ENCODE measurements around the gene CD1B.
"Not testable (repeated sequence)": the region's sequence is repeated elsewhere in the genome, so short reads cannot be mapped to it uniquely, and the experiment has no call there.

Gene CD1B

DNA sequence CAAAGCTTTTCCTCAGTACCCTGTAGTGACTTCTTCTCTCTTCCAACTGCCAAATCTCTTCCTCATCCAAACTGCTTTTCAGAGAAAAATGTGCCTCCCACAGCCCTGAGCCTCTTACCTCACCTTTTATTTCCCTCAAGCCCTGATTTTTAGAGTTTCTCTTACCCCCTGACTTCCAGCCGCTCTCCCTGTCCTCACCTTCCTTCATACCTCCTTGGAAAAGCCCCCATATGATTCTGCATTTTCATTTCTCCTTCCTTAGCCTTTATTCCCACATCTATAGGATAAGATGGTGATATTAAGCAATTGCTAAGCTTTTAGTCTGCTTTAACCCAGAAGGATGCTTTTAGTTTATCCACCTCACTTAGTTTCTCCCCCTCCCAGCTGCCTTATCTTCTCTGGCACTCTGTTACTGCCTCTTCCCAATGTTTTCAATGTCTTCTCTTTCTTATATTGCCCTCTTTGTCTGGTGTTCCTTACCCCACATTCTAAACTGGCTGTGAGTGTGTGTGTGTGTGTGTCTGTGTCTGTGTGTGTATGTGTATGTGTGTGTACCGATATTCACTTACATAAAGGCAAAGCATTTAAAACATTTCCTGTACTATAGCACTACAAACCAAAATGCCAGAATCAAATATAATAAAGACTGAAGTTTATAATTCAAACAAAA is at the start of gene CD1B:
Gene CD1B, minus strand, starts transcription at position 51 of the 670 bp plus-strand sequence. CDS start 108 bp downstream, outside the sequence.
- DNase-seq = no peak

DNA sequence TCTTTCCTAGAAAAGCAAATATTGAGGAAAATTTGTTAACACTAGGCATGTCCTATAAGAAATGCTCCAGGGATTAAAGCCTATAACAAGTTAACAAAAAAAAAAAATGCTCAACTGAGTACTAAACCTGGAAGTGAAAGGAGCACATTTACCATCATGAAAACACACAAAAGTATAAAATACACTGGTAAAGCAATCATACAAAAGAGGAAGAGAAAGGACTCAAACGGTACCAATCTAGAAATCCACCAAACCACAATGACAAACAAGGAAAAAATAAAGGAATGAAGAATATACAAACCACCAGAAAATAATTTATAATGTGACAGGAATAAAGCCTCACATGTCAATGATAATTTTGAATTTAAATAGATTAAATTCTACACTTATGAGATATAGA is 43.5 kb upstream of the CD1B start:
- DNase-seq = no peak

DNA sequence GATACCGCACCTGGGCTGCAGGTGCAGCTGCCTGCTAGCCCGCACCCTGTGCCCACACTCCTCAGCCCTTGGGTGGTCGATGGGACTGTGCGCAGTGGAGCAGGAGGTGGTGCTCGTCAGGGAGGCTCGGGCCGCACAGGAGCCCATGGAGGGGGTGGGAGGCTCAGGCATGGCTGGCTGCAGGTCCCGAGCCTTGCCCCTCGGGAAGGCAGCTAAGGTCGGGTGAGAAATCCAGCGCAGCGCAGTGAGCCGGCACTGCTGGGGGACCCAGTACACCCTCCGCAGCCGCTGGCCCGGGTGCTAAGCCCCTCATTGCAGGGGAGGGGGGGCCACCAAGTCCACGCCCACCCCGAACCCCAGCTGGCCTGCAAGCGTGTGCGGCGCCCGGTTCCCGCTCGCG is 42.8 kb upstream of the CD1B start:
- DNase-seq = not testable (repeated sequence)

DNA sequence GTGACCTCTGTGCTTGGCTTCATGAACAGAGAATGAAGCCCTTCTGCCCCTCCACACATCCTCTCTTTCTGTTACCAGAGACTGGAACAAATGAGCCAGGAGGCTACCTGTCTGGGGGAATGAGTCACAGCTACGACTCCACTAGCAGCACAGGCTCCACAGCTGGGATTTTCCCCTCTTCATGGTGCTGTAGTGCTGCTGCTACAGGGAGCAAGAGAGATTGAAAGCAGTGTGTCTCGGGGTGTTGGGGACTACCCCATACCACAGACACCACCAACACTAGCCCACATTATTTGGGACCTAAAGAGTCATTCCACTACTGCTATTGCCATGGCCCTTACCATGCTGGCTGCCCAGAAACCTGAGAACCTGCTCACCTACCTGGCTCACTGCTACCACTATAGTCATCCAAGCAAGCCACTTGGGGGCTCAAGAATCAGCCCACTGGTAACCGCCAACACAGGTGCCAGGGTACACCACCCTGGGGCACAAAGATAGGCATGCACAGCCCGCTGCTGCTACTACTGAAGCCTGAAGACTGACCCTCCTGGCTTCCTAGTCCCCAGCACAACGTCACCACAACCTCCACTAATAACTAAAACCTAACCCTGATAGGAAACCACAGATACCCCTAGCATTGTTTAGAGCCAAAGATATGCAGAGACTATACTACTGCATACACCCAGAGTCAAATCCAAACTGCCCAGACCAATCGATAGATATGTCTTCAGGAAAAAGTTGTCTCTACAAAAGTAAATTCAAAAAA is 40.0 kb upstream of the CD1B start:
- DNase-seq = no peak

DNA sequence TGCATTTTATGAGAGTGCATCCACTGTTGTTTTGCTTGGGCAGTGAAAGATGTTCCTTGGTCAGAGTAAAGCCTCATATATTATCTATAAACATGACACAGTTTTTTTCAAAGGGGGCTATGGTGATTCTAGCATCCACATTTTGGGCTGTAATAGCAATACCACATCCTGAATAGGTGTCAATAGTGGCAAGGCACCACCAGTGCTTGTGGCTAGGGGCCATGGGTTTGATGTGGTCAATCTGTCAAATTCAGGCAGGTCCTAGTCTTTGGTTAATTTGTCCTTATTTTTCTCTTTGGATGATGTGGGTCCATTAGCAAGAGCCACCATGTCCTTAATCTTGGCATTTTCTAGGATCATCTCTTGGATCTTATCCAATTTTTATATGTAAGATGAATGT is 35.5 kb upstream of the CD1B start:
- DNase-seq = no peak

DNA sequence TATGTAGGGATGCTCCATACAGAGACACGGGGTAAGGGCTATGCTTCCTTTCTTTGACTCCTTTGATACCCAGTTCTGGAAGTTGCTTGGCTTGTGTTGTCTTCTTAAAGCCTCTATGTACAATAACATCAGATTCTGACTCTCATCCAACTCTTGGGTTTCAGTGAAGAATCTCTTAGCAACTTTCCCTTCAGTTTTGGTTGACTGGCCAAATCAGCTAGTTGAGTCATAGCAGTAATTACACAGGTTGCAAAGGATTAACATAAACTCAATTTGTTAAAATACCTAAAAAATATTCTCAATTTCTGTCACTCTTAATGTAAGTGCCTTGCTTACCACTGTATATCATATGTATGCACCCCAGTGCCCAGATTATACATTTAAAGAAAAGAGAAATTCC is 31.6 kb upstream of the CD1B start:
- DNase-seq = no peak

DNA sequence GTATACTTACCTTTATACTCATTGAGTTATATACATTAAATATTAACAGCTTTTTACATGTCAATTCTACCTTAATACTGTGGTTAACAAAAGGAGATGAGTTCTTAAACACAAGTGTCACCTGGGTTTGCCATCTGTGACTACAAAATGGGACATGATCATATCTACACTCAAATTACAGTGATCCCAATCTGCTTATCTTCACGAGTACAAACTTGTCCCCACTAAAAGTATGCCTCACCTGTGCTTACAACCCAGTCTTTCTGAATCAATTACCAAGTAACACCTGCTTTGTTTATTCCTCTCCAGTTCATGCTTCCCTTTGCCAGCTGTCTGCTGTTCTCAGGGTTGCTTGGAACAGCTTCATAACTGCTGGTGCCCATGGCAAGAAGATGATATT is 31.2 kb upstream of the CD1B start:
- DNase-seq = no peak

DNA sequence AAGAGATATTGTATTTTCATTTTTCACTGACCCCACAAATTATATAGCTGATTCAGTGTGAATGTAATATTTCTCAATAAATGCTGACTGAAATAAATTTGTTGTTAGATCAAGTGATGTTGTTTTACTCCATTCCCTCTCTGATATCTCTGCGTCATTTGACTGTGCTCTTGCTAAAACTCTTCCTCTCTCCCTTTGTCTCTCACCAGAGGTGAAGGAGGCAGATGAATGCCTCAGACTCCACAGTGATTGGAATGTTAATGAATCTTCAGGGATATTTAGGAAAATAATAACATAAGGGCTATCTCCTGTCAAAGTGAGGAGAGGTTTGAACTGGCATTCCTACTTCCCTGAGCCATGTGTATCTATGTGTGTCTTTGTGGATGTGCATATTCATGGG is 26.1 kb upstream of the CD1B start:
- DNase-seq = no peak

DNA sequence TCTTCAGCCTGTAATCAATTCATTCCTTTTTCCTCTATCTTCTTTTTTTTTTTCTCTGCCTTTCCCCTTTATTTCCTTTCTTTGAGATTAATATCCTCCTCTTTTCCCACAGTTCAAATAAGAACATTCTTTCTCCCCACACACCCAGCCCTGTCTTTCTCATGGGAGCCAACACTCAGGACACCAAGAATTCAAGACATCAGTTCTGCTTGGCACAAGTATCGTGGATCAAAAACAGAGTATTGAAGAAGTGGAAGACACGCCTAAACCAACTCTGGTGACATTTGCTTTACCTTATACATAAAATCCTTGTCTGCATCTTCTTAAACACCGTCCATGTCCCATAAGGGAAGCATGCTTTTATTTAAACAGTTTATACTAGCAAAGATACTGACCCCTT is 25.3 kb upstream of the CD1B start:
- DNase-seq = no peak

DNA sequence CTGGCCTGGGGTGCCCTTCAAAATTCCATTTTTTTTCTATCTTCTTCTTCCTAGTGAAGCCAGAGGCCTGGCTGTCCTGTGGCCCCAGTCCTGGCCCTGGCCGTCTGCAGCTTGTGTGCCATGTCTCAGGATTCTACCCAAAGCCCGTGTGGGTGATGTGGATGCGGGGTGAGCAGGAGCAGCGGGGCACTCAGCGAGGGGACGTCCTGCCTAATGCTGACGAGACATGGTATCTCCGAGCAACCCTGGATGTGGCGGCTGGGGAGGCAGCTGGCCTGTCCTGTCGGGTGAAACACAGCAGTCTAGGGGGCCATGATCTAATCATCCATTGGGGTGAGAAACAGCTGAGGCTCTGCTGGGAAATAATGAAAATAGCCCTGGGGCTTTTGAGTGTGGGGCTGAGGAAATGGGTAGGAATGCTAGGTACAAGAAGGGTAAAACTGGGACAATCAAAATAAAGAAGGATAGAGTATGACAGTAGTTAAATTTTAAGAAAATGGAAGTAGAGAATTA is 24.5 kb upstream of the CD1B start:
- no peak for DNase-seq

DNA sequence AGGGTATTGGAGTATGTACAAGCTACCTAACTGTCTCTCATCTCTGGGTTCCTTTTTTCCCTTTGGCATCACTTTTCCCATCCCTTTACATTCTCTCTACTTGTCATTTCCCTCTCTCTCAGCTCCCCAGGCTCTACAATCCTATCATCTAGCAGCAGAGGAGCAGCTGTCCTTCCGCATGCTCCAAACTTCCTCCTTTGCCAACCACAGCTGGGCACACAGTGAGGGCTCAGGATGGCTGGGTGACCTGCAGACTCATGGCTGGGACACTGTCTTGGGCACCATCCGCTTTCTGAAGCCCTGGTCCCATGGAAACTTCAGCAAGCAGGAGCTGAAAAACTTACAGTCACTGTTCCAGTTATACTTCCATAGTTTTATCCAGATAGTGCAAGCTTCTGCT is 22.9 kb upstream of the CD1B start:
- no peak for DNase-seq

DNA sequence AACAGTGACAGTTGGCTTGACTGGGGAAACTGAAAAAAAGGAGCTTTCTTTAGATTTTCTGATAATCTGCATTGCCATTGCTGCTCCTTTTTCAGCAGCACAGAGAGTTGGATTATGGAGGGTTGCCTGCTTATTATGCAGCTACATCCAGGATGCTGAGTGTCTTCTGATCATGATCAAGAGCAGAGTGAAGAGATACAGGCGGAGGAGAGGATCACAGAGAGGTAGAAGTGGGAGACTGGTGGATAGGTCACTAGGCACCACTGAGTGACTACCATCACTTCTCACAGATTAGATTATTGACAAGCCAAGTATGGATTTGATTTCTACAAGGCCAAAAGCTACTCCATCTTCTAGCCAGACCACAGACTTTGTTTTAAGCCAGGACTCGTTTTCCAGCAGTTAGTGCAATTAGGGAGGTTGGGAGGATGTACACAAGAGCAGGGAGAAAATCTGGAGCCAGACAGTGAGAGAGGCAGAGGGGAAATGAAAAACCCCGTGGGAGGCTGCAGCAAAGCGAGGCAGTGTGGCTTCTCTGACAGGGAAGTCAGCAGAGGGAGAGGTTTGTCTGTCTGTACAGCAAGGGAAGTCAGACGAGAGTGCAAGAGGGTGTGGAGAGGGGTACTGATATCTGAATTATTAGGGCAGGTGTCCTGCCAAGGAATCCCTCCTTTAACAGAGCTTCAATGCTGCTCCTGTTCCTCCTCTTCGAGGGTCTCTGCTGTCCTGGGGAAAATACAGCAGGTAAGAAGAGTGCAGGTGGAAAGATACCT is 22.2 kb upstream of the CD1B start, which contains the start of gene CD1E:
Gene CD1E, plus strand, starts transcription at position 592 of the 773 bp plus-strand sequence. Its CDS starts 95 bp downstream, at position 687.
- no peak for DNase-seq

DNA sequence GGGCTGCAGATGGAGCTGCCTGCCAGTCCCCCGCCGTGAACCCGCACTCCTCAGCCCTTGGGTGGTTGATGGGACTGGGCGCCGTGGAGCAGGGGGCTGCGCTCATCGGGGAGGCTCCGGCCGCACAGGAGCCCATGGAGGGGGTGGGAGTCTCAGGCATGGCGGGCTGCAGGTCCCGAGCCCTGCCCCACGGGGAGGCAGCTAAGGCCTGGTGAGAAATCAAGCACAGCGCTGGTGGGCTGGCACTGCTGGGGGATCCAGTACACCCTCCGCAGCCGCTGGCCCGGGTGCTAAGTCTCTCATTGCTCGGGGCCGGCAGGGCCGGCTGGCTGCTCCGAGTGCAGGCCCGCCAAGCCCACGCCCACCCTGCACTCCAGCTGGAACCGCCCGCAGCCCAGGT is 17.6 kb upstream of the CD1B start:
- not testable (repeated sequence) for DNase-seq

DNA sequence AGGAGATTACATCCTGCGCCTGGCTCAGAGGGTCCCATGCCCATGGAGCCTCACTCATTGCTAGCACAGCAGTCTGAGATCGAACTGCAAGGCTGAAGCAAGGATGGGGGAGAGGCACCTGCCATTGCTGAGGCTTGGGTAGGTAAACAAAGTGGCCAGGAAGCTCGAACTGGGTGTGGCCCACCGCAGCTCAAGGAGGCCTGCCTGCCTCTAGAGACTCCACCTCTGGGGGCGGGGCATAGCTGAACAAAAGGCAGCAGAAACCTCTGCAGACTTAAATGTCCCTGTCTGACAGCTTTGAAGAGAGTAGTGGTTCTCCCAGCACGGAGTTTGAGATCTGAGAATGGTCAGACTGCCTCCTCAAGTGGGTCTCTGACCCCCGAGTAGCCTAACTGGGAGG is 5.1 kb upstream of the CD1B start:
- DNase-seq = not testable (repeated sequence)

DNA sequence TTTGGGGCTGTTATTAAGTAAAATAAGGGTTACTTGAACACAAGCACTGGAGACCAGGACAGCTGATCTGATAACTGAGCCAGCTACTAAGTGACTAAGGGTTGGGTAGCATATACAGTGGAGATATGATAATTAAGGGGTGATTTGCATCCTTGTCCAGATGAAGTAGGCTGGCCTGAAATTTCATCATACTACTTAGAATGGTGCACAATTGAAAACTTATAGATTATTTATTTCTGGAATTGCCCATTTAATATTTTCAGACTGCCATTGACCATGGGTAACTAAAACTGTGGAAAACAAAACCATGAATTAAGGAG is 3.8 kb upstream of the CD1B start:
- DNase-seq = no peak

DNA sequence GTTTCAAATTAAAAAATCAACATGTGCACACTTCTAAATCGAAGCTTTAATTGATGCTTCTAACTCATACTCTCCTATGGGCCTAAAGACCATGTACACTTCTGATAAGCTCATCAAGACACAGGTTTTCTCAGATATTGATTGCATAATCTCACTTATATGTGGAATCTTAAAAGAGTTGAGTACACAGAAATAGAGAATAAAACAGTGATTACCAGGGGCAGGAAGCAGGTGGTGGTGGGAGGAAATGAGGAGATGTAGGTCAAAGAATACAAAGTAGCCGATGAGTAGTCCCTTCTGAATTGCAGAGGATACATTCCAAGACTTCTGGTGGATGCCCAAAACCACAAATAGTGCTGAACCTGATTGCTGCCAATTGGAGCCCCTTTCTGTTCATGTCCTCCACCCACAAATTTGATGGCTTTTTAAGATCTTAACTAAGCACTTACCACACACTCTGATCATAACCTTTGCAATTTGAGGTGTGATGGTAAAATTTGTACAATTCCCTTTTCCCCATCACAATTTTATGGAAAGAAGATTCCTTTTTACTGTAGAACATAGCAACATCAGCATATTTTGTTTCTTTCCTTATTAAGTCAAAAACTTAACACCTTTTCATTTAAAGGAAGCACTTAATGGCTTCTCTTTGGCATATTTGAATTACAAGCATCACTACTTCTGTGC is 3.3 kb upstream of the CD1B start:
- DNase-seq = no peak

DNA sequence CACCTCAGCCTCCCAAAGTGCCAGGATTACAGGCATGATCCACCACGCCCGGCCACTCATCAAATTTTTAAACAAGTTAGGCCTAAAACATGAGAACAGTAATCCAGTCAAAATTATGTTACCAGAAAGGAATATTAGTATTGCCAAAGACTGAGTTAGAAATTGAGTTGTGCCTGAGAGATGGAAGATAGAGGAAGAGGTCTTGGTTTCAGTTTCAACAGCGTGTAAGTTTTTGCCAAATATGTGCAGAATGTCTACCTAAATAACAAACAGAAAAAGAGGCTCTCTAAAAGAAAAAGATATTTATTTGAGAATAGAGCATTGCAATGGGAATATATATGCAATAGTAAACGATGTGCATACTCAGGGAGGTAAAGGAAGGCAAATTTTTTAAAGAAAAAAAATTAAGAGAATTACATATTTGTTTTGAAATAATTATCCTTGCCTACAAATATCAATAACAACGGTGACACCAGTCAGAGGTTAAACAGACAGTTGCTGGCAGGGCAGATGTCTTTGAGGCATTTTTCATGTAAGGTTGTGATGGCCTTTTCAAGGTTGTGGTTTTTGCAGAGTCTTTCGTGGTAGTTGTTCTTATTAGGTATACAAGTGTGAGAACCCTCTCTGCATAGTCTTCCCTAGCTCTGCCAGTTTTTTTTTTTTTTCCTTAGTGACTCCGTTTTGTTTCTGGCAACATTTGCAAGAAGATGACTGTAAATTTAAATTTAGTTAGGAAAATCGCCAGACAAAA is 2.2 kb upstream of the CD1B start:
- DNase-seq = no peak

DNA sequence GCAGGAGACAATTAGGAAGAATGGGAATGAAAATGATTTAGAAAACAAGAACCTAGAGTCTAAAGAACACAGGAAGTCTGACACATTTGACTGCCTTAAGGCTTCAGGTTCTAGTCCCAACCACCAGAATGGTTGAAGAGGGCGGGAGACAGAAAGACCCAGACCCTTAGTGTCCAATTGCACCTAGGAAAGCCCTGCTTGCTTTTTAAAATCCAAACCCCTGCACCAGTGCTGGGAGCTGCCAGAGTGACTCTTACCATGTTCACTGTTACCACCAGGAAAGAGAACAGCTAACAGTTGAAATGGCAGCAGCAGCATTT is 265 bp downstream of the CD1B start:
- DNase-seq = no peak

DNA sequence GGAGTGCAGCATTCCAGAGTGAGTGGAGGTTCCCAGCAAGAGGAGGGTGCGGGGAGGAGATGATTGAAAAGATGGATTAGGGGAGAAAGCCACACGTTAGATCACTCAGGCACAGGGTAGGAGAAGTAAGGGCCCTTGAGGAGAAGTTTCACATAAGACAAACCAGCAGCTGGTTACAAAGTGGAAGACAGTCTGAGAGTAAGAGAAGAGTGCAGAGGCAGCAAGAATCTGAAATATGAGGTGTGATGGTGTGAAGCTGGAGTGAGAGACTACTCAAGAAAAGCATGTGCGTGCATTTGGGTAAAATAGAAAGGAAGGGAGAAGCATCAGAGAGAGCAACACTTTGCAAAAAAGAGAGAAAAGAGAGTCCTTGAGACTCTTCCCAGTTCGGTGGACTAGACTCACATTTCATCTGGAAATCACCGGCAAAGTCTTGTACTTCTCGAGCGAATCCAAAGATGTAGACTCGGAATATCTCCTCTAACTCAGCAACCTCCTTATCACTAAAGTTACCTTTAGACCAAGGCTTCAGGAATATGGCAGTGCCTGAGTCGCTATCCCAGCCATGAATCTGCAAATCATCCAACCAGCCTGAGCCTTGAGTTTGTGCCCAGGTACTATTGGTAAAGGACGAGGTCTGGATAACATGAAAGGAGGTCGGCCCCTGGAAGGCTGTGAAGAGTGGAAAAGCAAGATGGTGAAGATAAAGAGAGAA is 783 bp downstream of the CD1B start:
- DNase-seq = no peak

DNA sequence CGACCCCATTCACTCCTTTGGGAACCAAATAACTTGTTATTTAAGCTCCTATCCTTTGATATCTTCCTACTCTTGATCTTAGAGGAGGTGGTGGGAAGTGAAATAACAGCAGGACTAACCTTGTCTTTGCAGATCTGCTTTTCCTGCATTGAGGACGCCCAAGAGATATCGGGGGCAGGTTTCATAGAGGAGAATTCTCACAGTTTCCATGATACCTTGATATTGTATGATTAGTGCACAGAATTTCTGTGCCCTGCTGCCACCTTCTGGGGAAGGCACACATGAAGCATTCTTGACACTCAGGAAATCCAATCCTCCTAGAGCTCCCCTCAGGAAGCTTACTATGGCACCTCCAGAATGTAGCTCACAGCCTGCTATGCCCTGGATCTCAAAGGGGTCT is 1.6 kb downstream of the CD1B start:
- no peak for DNase-seq

DNA sequence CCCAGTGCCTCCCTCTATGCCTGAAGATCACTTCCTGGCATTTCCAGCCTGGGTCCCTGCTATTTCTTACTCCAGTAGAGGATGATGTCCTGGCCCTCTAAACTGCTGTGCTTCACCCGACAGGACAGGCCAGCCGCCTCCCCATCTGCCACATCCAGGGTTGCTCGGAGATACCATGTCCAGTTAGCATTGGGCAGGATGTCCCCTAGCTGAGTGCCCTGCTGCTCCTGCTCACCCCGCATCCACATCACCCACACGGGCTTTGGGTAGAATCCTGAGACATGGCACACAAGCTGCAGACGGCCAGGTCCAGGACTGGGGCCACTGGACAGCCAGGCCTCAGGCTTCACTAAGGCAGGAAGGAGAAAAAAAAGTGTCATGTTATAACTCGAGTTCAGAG is 2.0 kb downstream of the CD1B start:
- no peak for DNase-seq

DNA sequence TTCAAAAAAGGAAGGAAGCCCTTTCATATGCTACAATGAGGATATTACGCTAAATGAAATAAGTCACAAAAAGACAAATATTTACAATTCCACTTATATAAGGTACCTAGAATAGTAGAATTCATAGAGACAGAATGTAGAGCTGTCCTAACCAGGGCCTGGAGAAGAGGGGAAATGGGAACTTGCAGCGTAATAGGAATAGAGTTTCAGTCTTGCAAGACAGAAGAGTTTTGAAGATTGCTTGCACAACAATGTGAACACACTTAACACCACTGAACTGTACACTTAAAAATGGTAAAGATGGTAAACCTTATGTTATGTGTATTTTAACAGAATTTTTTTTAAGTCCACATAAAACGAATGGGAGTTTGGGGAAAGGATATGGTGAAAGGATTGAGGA is 2.9 kb downstream of the CD1B start:
- no peak for DNase-seq

All from cortex of kidney (tissue), 1 donor.